ENCODE measurements around the gene ALK.

The ALK gene

GRCh38 chr2:29531626-29532025, 389.8 kb downstream of the ALK start:
- TF ChIP-seq FOXP2 (optimal IDR thresholded peaks at IDR 0.05; ENCODE audit: borderline replicate concordance, extremely low read depth, extremely low read length, insufficient read depth) (no peak), TAF1 (IDR thresholded peaks at IDR 0.05; ENCODE audit: borderline replicate concordance, insufficient read depth, low read length) (no peak), SIN3A (IDR thresholded peaks at IDR 0.05; ENCODE audit: borderline replicate concordance, insufficient read depth, low read length) (no peak), POLR2AphosphoS5 (IDR thresholded peaks at IDR 0.05; ENCODE audit: low read depth, low read length) (no peak)
- TF ChIP-seq, protein P1, sequence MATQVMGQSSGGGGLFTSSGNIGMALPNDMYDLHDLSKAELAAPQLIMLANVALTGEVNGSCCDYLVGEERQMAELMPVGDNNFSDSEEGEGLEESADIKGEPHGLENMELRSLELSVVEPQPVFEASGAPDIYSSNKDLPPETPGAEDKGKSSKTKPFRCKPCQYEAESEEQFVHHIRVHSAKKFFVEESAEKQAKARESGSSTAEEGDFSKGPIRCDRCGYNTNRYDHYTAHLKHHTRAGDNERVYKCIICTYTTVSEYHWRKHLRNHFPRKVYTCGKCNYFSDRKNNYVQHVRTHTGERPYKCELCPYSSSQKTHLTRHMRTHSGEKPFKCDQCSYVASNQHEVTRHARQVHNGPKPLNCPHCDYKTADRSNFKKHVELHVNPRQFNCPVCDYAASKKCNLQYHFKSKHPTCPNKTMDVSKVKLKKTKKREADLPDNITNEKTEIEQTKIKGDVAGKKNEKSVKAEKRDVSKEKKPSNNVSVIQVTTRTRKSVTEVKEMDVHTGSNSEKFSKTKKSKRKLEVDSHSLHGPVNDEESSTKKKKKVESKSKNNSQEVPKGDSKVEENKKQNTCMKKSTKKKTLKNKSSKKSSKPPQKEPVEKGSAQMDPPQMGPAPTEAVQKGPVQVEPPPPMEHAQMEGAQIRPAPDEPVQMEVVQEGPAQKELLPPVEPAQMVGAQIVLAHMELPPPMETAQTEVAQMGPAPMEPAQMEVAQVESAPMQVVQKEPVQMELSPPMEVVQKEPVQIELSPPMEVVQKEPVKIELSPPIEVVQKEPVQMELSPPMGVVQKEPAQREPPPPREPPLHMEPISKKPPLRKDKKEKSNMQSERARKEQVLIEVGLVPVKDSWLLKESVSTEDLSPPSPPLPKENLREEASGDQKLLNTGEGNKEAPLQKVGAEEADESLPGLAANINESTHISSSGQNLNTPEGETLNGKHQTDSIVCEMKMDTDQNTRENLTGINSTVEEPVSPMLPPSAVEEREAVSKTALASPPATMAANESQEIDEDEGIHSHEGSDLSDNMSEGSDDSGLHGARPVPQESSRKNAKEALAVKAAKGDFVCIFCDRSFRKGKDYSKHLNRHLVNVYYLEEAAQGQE (IDR thresholded peaks at IDR 0.05; ENCODE audit: insufficient read depth in 1 of 2, low read depth in 2 of 2, low read length in 2 of 2), result no peak

GRCh38 chr2:29530281-29530680, 391.1 kb downstream of the ALK start:
- TF ChIP-seq, protein P1 (IDR thresholded peaks at IDR 0.05; ENCODE audit: insufficient read depth in 1 of 2, low read depth in 2 of 2, low read length in 2 of 2), result no peak
- TF ChIP-seq FOXP2 (optimal IDR thresholded peaks at IDR 0.05; ENCODE audit: borderline replicate concordance, extremely low read depth, extremely low read length, insufficient read depth) (no peak), POLR2AphosphoS5 (IDR thresholded peaks at IDR 0.05; ENCODE audit: low read depth, low read length) (no peak), TAF1 (IDR thresholded peaks at IDR 0.05; ENCODE audit: borderline replicate concordance, insufficient read depth, low read length) (no peak)

DNA sequence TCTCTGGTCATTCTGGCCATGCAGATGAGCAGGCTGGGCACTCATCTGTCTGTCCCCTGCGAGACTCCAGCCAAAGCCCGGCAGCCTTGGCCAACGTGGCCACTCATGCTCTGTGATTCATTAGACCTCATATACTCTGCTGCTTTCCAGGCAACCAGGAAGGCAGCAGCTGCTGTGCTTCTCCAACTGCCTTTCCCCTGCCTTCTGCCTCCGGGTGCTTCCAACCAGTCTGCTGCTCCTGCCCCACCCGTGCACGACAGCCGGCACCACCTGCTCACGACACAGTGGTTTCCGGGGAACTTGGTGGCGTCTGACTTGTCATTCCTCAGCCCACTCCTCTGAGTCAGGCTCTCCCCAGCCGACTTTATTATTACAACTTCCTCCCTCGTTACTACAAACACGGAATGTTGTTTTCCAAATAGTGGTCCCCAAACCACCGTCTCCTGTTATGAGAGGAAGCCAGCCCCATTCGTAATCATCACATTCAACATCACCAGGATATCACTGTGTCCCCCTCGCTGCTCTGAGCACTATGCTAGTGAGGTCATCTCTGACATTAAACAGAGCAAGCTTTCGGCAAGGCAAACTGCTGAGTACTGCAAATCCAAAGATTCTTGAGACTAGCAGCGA, 392.4 kb downstream of the ALK start:
- TF ChIP-seq TAF1 (IDR thresholded peaks at IDR 0.05; ENCODE audit: borderline replicate concordance, insufficient read depth, low read length) (no peak), FOXP2 (optimal IDR thresholded peaks at IDR 0.05; ENCODE audit: borderline replicate concordance, extremely low read depth, extremely low read length, insufficient read depth) (peak; percentile 18), SIN3A (IDR thresholded peaks at IDR 0.05; ENCODE audit: borderline replicate concordance, insufficient read depth, low read length) (no peak)

GRCh38 chr2:29528371-29528770, 393.0 kb downstream of the ALK start:
- TF ChIP-seq, protein P1 (IDR thresholded peaks at IDR 0.05; ENCODE audit: insufficient read depth in 1 of 2, low read depth in 2 of 2, low read length in 2 of 2), result no peak
- TF ChIP-seq FOXP2 (optimal IDR thresholded peaks at IDR 0.05; ENCODE audit: borderline replicate concordance, extremely low read depth, extremely low read length, insufficient read depth) (no peak), SIN3A (IDR thresholded peaks at IDR 0.05; ENCODE audit: borderline replicate concordance, insufficient read depth, low read length) (no peak), TAF1 (IDR thresholded peaks at IDR 0.05; ENCODE audit: borderline replicate concordance, insufficient read depth, low read length) (no peak), POLR2AphosphoS5 (IDR thresholded peaks at IDR 0.05; ENCODE audit: low read depth, low read length) (no peak)

GRCh38 chr2:29527947-29528346, 393.4 kb downstream of the ALK start:
- no peak for TF ChIP-seq FOXP2 (optimal IDR thresholded peaks at IDR 0.05; ENCODE audit: borderline replicate concordance, extremely low read depth, extremely low read length, insufficient read depth)
- TF ChIP-seq TAF1 (IDR thresholded peaks at IDR 0.05; ENCODE audit: borderline replicate concordance, insufficient read depth, low read length), result no peak
- no peak for TF ChIP-seq POLR2AphosphoS5 (IDR thresholded peaks at IDR 0.05; ENCODE audit: low read depth, low read length)
